IMR-90 (cell line): Measurements from ENCODE around the gene MAOB. TPM values are rescaled to one million over a fixed set of nuclear protein-coding genes. Genes with fewer than 3 reads are reported as not detected.

Experiments used
- ATAC-seq: fragments of 200-7000 bp; cut with Tn5 transposase; 2 replicates; pipeline ENCODE4 v1.9.1; 2020; ENCODE audit warnings: low read depth, mild to moderate bottlenecking, moderate library complexity
- BruUV-seq: library from RNA; stranded (reverse); fragments of 400-500 nt; replicated peaks from 2 replicates; lab custom pipeline; 2021; lab: Mats Ljungman, UMichigan
- CTCF ChIA-PET: fragments of 300-600 bp; formaldehyde crosslinking; extraction: SDS; loops from one replicate; lab custom pipeline; 2021; ENCODE audit warnings: antibody characterized with exemption; lab: Yijun Ruan, JAX
- POLR2A ChIA-PET: fragments of 300-600 bp; sonication (Branson Sonifier 250); formaldehyde crosslinking; loops from one replicate; lab custom pipeline; 2022; ENCODE audit warnings: antibody characterized with exemption; ENCODE audit not compliant: unreplicated experiment; lab: Charles Lee
- DNase-seq: peaks from one replicate; pipeline ENCODE4 v3.0.0; 2013
- H2AFZ ChIP-seq: replicated peaks from 2 replicates; pipeline ENCODE3; 2013; ENCODE audit warnings: low read length, mild to moderate bottlenecking; ENCODE audit not compliant: poor library complexity
- H2AK5ac ChIP-seq: 2 replicates; pipeline ENCODE4 v1.6.1; 2013; ENCODE audit warnings: low read depth, low read length, inconsistent platforms
- H2AK9ac ChIP-seq: replicated peaks from 2 replicates; pipeline ENCODE3; 2013; ENCODE audit warnings: mild to moderate bottlenecking, low read depth, low read length, moderate library complexity; ENCODE audit not compliant: poor library complexity
- H2BK120ac ChIP-seq: 2 replicates; pipeline ENCODE4 v1.6.1; 2013; ENCODE audit warnings: low read depth, low read length, inconsistent platforms
- H2BK15ac ChIP-seq: 3 replicates; pipeline ENCODE4 v1.6.1; 2013; ENCODE audit warnings: low read depth, low read length, inconsistent platforms
- H2BK20ac ChIP-seq: 2 replicates; pipeline ENCODE4 v1.6.1; 2013; ENCODE audit warnings: low read depth, mild to moderate bottlenecking, inconsistent platforms, low read length, moderate library complexity
- H2BK5ac ChIP-seq: 2 replicates; pipeline ENCODE4 v1.6.1; 2013; ENCODE audit warnings: mild to moderate bottlenecking, low read depth, low read length, inconsistent platforms; ENCODE audit not compliant: poor library complexity, severe bottlenecking
- H3K14ac ChIP-seq: replicated peaks from 2 replicates; pipeline ENCODE4 v1.6.1; 2013; ENCODE audit warnings: low read depth, low read length, inconsistent platforms
- H3K18ac ChIP-seq: 2 replicates; pipeline ENCODE4 v1.6.1; 2013; ENCODE audit warnings: low read depth, low read length, control low read depth
- H3K23ac ChIP-seq: 2 replicates; pipeline ENCODE4 v1.6.1; 2013; ENCODE audit warnings: low read depth, low read length, inconsistent platforms
- H3K27ac ChIP-seq: 2 replicates; pipeline ENCODE4 v1.5.1; 2013; ENCODE audit warnings: mild to moderate bottlenecking, control low read depth, low read length; ENCODE audit not compliant: insufficient read depth
- H3K27me3 ChIP-seq: 2 replicates; pipeline ENCODE4 v1.6.1; 2013; ENCODE audit warnings: low read length; ENCODE audit not compliant: control insufficient read depth, insufficient read depth
- H3K36me3 ChIP-seq: 2 replicates; pipeline ENCODE4 v1.6.1; 2013; ENCODE audit warnings: low read length, mixed read lengths; ENCODE audit not compliant: control insufficient read depth, insufficient read depth
- H3K4ac ChIP-seq: 2 replicates; pipeline ENCODE4 v1.6.1; 2013; ENCODE audit warnings: low read depth, low read length, inconsistent platforms
- H3K4me1 ChIP-seq: 2 replicates; pipeline ENCODE4 v1.6.1; 2013; ENCODE audit warnings: low read length, mixed read lengths; ENCODE audit not compliant: control insufficient read depth, insufficient read depth
- H3K4me2 ChIP-seq: 2 replicates; pipeline ENCODE4 v1.6.1; 2013; ENCODE audit warnings: low read depth, mild to moderate bottlenecking, control low read depth, low read length, moderate library complexity
- H3K4me3 ChIP-seq: 2 replicates; pipeline ENCODE4 v1.5.1; 2013; ENCODE audit warnings: low read depth, mild to moderate bottlenecking, control low read depth, low read length, moderate library complexity; ENCODE audit not compliant: insufficient read depth
- H3K56ac ChIP-seq: 2 replicates; pipeline ENCODE4 v1.6.1; 2013; ENCODE audit warnings: low read length, inconsistent platforms; ENCODE audit not compliant: insufficient read depth; ENCODE audit errors: extremely low read depth
- H3K79me1 ChIP-seq, 2 experiments: 2 replicates each; pipeline ENCODE4 v1.6.1; 2013; ENCODE audit warnings: low read length in 2 of 2, inconsistent platforms in 1 of 2, low read depth in 1 of 2
- H3K9ac ChIP-seq: 2 replicates; pipeline ENCODE4 v1.6.1; 2013; ENCODE audit warnings: low read depth, low read length, control low read depth
- H3K9me1 ChIP-seq: 2 replicates; pipeline ENCODE4 v1.6.1; 2013; ENCODE audit warnings: low read length, inconsistent platforms; ENCODE audit not compliant: insufficient read depth
- H3K9me3 ChIP-seq: 2 replicates; pipeline ENCODE4 v1.6.1; 2013; ENCODE audit warnings: low read length; ENCODE audit not compliant: control insufficient read depth, insufficient read depth
- H4K20me1 ChIP-seq: 2 replicates; pipeline ENCODE4 v1.6.1; 2013; ENCODE audit warnings: low read length, inconsistent platforms; ENCODE audit not compliant: insufficient read depth
- H4K5ac ChIP-seq: 2 replicates; pipeline ENCODE4 v1.6.1; 2013; ENCODE audit warnings: mild to moderate bottlenecking, low read depth, low read length, control low read depth
- H4K8ac ChIP-seq, 2 experiments: 2 replicates each; pipeline ENCODE4 v1.6.1; 2013; ENCODE audit warnings: low read depth in 2 of 2, low read length in 2 of 2, control low read depth in 1 of 2, inconsistent platforms in 1 of 2
- H4K91ac ChIP-seq: 2 replicates; pipeline ENCODE4 v1.6.1; 2013; ENCODE audit warnings: low read depth, low read length, inconsistent platforms; ENCODE audit not compliant: insufficient read depth
- MAZ ChIP-seq: IDR thresholded peaks from 2 replicates; pipeline ENCODE4 v1.6.1; 2012; ENCODE audit warnings: low read depth, mild to moderate bottlenecking, low read length, improper control_type of control experiment, moderate library complexity, borderline replicate concordance
- MXI1 ChIP-seq: IDR thresholded peaks from 2 replicates; pipeline ENCODE4 v1.6.1; 2012; ENCODE audit warnings: low read depth, mild to moderate bottlenecking, low read length, moderate library complexity, borderline replicate concordance
- WGBS, 2 experiments: methylation state at CpG; one replicate each; pipeline versions ENCODE4 v1.1.5 to v1.1.7; 2013; ENCODE audit warnings: missing lambda C conversion rate in 2 of 2; ENCODE audit not compliant: insufficient read length in 1 of 2; ENCODE audit errors: extremely low coverage in 2 of 2; 5-methylcytosine and 5-hydroxymethylcytosine counted together
- dilution Hi-C: fragments of 300-500 bp; cut with HindIII; formaldehyde crosslinking; loops from one replicate; pipeline ENCODE4 v1.14.3; 2018; ENCODE audit warnings: low sequenced_read_pairs; ENCODE audit not compliant: unreplicated experiment
- in situ Hi-C: fragments of 300-500 bp; cut with MboI; formaldehyde crosslinking; loops from 3 replicates; pipeline ENCODE4 v1.14.3; 2019; ENCODE audit warnings: low sequenced_read_pairs, inconsistent platforms, mixed read lengths
- intact Hi-C: fragments of 100-400 bp; cut with micrococcal nuclease; formaldehyde crosslinking; loops from 2 replicates; pipeline ENCODE4 v1.10.0; 2022
- polyA plus RNA-seq, 3 experiments: library from polyadenylated mRNA; depleted of rRNA; stranded (reverse); fragments of >200 nt; gene quantifications; 2 replicates each; pipeline ENCODE4 v1.2.3, GENCODE V29; 2012; ENCODE audit warnings: low replicate concordance in 1 of 3
- total RNA-seq: library from RNA; depleted of rRNA; stranded (reverse); fragments of >200 nt; gene quantifications from 2 replicates; pipeline ENCODE4 v1.2.3, GENCODE V29; 2012

Gene MAOB
- total and polyA plus RNA-seq, 2 of the 4 experiments (the other 2 are of a cell fraction): 0.36 to 0.46 TPM

DNA sequence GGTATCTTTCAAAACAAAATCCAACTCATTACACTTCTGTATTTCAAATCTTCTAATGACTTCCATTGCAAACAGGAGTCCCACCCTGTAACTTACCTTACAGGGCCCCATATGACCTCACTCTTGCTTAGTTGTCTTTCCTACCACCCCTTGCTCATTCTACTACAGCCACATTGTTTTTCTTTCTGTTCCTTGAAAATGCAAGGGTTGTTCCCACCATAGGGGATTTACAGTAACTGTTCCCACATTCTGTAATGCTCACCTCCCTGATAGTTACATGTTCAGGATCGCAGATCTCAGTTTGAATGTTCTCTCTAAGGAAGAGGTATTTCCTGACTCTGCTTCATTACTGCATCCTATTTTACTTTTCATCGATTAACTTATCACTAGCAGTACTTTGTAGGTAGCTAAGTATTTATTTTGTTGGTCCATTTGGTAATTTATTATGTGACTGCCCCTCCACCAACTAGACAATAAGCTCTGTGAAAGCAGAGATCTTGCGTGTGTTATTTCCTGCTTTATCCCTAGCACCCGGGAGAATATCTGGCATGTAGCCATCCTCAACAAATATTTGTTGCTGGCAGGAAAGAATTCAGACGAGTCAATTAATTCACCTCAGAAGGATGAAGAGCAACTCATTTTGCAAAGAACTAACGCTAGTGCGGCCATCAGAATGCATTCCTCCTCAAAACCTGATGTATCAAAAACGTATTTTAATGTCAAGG, 21.4 kb downstream of the MAOB start:
- in situ Hi-C loops: no loop called here

More for the DNA sequence above, 21.4 kb downstream of the MAOB start:
- no peaks in the 10 kb centered on the region for H3K36me3 ChIP-seq
- no peak overlapping the region for H3K27ac ChIP-seq
- no peaks in the 10 kb centered on the region for H3K79me1 ChIP-seq
- no peak overlapping the region for H2BK120ac ChIP-seq
- H4K5ac ChIP-seq: no peak overlapping the region
- H2BK5ac ChIP-seq: no peak overlapping the region
- no peak overlapping the region for H2AK5ac ChIP-seq
- ChIA-PET POLR2A (interaction anchor here (0.6 kb wide), 1 partner anchor 1807 kb away, joined by 25 read pairs; no protein-coding TSS in a partner anchor), CTCF (no interaction called here)
- 40% methylated on average over 1 of the region's 8 CpGs; no CpG with 5 or more reads in 1 of the 2 experiments for WGBS, 2 experiments
- no peak overlapping the region for H3K18ac ChIP-seq
- H2BK15ac ChIP-seq: no peak overlapping the region
- H3K4ac ChIP-seq: no peak overlapping the region
- ATAC-seq: no peak
- no peak overlapping the region for H2AK9ac ChIP-seq
- no peak overlapping the region for H2AFZ ChIP-seq
- H4K8ac ChIP-seq: no peak overlapping the region
- dilution Hi-C loops: no loop called here
- intact Hi-C loops: no loop called here
- H4K91ac ChIP-seq: no peak overlapping the region
- H3K23ac ChIP-seq: no peak overlapping the region
- no TSS peak for BruUV-seq
- H3K14ac ChIP-seq: no peak overlapping the region
- H2BK20ac ChIP-seq: no peak overlapping the region
- no peaks in the 10 kb centered on the region for H3K4me1 ChIP-seq
- peaks cover 1% of the 10 kb centered on the region; the same call in 1 of the 2 replicates for H3K27me3 ChIP-seq
- H3K9me1 ChIP-seq: no peaks in the 10 kb centered on the region
- no peak overlapping the region for H3K56ac ChIP-seq
- no peaks in the 10 kb centered on the region for H4K20me1 ChIP-seq
- no peak for TF ChIP-seq MAZ
- TF ChIP-seq MXI1: no peak
- no peak overlapping the region for H3K4me2 ChIP-seq
- H3K9ac ChIP-seq: no peak overlapping the region
- peak; percentile 1 for DNase-seq
- no peaks in the 10 kb centered on the region for H3K9me3 ChIP-seq
- H3K4me3 ChIP-seq: no peak overlapping the region
